Adrenal gland (tissue), 12 donors: ENCODE results near the gene ACSM5. TPM values are rescaled to one million over a fixed set of nuclear protein-coding genes. Genes with fewer than 3 reads are reported as not detected.

Experiments
- DNase-seq, 7 donors: peaks; one replicate each; pipeline ENCODE4 v3.0.0-alpha.2; 2019 to 2020
- H3K27ac ChIP-seq, 5 donors: fragments of 200-600 bp; sonication (generic) in 4 of 5; 1 replicate in 3 of 5; 2 replicates in 2 of 5; pipeline versions ENCODE4 v1.5.1 to v1.8.0; 2016 to 2020; ENCODE audit warnings: mild to moderate bottlenecking in 1 of 5
- H3K27me3 ChIP-seq: fragments of 200-600 bp; 2 replicates; pipeline ENCODE4 v1.8.0; 2021
- H3K36me3 ChIP-seq, 2 donors: fragments of 200-600 bp; replicated peaks in 1 of 2; 1 replicate in 1 of 2; 2 replicates in 1 of 2; pipeline versions ENCODE4 v1.5.1 to v1.8.0; 2018 to 2022
- H3K4me1 ChIP-seq, 2 donors: fragments of 200-600 bp; replicated peaks in 1 of 2; 1 replicate in 1 of 2; 2 replicates in 1 of 2; pipeline versions ENCODE4 v1.5.1 to v1.8.0; 2018 to 2021
- H3K4me3 ChIP-seq, 4 donors: fragments of 200-600 bp; sonication (generic) in 3 of 4; one replicate each; pipeline ENCODE4 v1.5.1; 2016 to 2018
- H3K9me3 ChIP-seq, 3 donors: fragments of 200-600 bp; sonication (generic) in 1 of 3; replicated peaks in 1 of 3; 1 replicate in 2 of 3; 2 replicates in 1 of 3; pipeline versions ENCODE4 v1.5.1 to v1.8.0; 2016 to 2021
- POLR2A ChIP-seq, 2 donors: fragments of 450-650 bp; IDR thresholded peaks; one replicate each; pipeline ENCODE4 v1.6.1; 2017; ENCODE audit warnings: antibody characterized with exemption in 2 of 2, mild to moderate bottlenecking in 2 of 2, moderate library complexity in 1 of 2
- WGBS, 4 donors: extraction: QIAGEN DNeasy Blood & Tissue Kit in 2 of 4; methylation state at CpG; one replicate each; pipeline versions ENCODE4 v1.1.5 to v1.1.7; 2013 to 2017; 5-methylcytosine and 5-hydroxymethylcytosine counted together
- intact Hi-C, 2 donors: fragments of 100-400 bp; cut with DNase I; formaldehyde crosslinking; loops; one replicate each; pipeline versions ENCODE4 v1.14.1 to v1.15.0; 2022 to 2023
- polyA plus RNA-seq, 3 donors: library from polyadenylated mRNA; stranded (reverse); fragments of 200-250 nt in 2 of 3; fragments of 350-450 nt in 1 of 3; fragmentation: Illumina TruSeq in 1 of 3; extraction: RNeasy Lipid Tissue Mini Kit (QIAGEN cat#74804) in 1 of 3; gene quantifications; one replicate each; pipeline ENCODE4 v1.2.3, GENCODE V29; 2013 to 2014
- total RNA-seq, 9 donors: library from RNA; depleted of rRNA in 4 of 9; stranded (reverse); fragments of >200 nt in 4 of 9; fragments of 120-200 nt in 1 of 9; fragmentation: NEBNext Ultra II Directional in 1 of 9; extraction: Animal tissue kit (Norgen Biotek cat#: 25700) in 1 of 9; gene quantifications; one replicate each; pipeline versions ENCODE4 v1.1.0 to v1.2.4, GENCODE V29; 2013 to 2023
- TF ChIP-seq, protein P1 (sequence below), 6 experiments: fragments of 450-650 bp in 4 of 6; fragments of 200-600 bp in 2 of 6; sonication (generic) in 1 of 6; IDR thresholded peaks; 1 replicate in 5 of 6; 2 replicates in 1 of 6; pipeline versions ENCODE4 v1.5.1 to v1.8.0; 2016 to 2021; ENCODE audit warnings: antibody characterized with exemption in 6 of 6, mild to moderate bottlenecking in 2 of 6, moderate library complexity in 1 of 6
- donor health status: healthy with polysubstance abuse.
- donor health status: Bipolar disorder and iron deficiency.
- donor health status: DM: yes; HTN: yes; CAD: no.
- donor health status: DM: no; HTN: no; CAD: no.
- donor health status: DM: no; HTN: no; CAD: no.
- donor health status: DM: yes; HTN: yes; CAD: no.

The ACSM5 gene
- total and polyA plus RNA-seq, 12 donors = 0.06 to 15.8 (median 6.3) TPM

DNA sequence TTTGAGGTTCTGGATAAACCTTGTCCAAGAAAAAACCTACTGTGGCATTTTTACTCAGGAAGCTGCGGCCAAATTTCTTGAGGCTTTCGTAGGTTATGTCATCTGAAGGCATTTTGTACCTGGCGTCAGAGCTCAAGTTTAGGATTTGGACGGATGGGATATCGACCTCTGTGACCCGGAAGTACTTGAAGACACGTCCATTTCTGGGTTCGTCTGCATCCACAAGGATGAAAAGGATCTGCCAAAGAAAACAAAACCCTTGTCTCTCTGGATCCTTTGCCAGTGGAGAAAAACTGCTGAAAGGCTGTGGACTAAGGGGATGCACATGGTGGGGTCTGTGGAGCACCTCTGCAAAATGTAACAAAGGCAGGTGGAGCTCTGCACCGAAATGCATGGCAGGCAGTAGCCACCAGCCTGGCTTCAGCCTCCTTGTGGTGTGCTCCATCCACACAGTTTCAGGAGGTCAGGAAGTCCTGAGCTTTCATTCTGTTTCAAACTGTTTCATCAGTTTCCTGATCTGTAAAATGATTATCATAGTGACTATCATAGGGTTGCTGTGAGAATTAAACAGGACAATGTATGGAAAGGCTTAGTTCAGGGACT, 39.8 kb upstream of the ACSM5 start:
- no peaks in the 10 kb centered on the region for H3K4me1 ChIP-seq
- DNase-seq = no peak
- no peaks in the 10 kb centered on the region for H3K9me3 ChIP-seq
- intact Hi-C loops = no loop called here
- no peaks in the 10 kb centered on the region for H3K27me3 ChIP-seq
- no peak for TF ChIP-seq POLR2A (IDR thresholded peaks at IDR 0.05)
- TF ChIP-seq, protein P1, sequence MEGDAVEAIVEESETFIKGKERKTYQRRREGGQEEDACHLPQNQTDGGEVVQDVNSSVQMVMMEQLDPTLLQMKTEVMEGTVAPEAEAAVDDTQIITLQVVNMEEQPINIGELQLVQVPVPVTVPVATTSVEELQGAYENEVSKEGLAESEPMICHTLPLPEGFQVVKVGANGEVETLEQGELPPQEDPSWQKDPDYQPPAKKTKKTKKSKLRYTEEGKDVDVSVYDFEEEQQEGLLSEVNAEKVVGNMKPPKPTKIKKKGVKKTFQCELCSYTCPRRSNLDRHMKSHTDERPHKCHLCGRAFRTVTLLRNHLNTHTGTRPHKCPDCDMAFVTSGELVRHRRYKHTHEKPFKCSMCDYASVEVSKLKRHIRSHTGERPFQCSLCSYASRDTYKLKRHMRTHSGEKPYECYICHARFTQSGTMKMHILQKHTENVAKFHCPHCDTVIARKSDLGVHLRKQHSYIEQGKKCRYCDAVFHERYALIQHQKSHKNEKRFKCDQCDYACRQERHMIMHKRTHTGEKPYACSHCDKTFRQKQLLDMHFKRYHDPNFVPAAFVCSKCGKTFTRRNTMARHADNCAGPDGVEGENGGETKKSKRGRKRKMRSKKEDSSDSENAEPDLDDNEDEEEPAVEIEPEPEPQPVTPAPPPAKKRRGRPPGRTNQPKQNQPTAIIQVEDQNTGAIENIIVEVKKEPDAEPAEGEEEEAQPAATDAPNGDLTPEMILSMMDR (IDR thresholded peaks at IDR 0.05) = no peak
- WGBS, 4 donors = 57 to 63% (median 58%) methylated on average over 8 to 9 of the region's 9 CpGs
- H3K4me3 ChIP-seq = no peak overlapping the region
- H3K27ac ChIP-seq = no peak overlapping the region
- H3K36me3 ChIP-seq = no peaks in the 10 kb centered on the region

DNA sequence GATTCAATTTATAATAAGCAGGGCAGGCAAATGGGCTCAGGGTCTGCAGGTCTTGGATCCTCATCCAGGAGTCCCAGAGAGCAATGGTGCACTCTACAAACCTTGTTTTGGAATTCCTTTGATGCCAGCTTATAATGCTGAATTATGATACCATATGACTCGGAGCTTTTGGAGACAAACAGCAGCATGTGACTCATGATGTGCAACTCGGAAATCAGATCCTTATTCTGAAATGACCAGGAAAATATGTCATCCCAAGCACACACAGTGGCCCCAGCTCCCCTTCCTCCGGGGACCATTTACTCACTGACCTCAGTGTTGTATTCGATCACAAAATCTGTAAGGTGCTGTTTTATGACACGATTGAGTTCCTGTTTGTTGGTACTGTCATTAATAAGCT, 36.6 kb upstream of the ACSM5 start:
- H3K9me3 ChIP-seq = no peaks in the 10 kb centered on the region
- no peak overlapping the region for H3K4me3 ChIP-seq
- no peak overlapping the region for H3K27ac ChIP-seq
- intact Hi-C loops = no loop called here
- 63 to 73% (median 71%) methylated on average over 4 to 5 of the region's 5 CpGs for WGBS, 4 donors
- H3K27me3 ChIP-seq = no peaks in the 10 kb centered on the region
- no peak for TF ChIP-seq POLR2A (IDR thresholded peaks at IDR 0.05)
- TF ChIP-seq, protein P1 (IDR thresholded peaks at IDR 0.05) = no peak
- H3K36me3 ChIP-seq = no peaks in the 10 kb centered on the region
- no peak for DNase-seq
- H3K4me1 ChIP-seq = no peaks in the 10 kb centered on the region

DNA sequence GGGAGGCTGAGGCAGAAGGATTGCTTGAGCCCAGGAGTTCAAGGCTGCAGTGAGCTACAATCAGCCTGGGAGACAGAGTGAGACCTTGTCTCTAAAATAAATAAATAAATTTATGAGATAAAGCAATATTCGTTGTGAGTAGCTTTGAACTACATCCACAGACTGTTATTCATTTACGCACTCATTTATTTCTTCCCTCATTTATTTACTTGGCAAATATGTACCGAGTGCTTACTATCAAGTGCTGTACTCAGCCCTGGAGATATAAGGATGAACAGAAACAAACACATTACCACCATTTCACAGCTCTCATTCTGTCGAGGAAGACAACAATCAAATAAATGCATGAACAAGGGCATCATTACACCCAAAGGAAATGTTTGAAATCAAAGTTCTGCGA, 32.2 kb upstream of the ACSM5 start:
- Histone ChIP-seq H3K4me3 (no peak overlapping the region), H3K36me3 (no peaks in the 10 kb centered on the region), H3K9me3 (no peaks in the 10 kb centered on the region), H3K27me3 (no peaks in the 10 kb centered on the region), H3K4me1 (no peaks in the 10 kb centered on the region), H3K27ac (no peak overlapping the region)
- 56 to 66% (median 59%) methylated on average over 5 of the region's 5 CpGs for WGBS, 4 donors
- no peak for DNase-seq
- intact Hi-C loops = no loop called here
- no peak for TF ChIP-seq POLR2A (IDR thresholded peaks at IDR 0.05)
- TF ChIP-seq, protein P1 (IDR thresholded peaks at IDR 0.05) = no peak

DNA sequence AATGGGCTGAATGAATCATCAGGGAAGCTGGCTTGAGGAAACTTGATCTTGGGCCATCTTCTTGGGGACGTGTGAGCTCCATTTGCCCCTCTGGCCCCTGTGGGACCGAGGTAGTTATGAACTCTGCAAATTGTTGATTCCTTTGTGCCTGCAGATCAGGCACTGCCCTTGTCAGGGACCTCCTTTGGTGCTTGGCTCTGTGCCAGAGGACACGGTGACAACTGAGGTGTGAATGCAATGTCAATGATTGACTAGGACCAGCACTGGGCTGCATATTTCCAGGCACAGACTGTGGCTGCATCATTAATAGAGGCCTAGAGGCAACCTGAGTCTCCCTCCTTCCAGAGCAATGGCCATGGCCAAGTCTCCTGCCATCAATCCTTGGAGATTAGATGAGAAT, 28.6 kb upstream of the ACSM5 start:
- intact Hi-C loops = loop anchor here (5.0 kb wide), 1 partner anchor 473 kb away; no protein-coding TSS in a partner anchor
- DNase-seq = no peak
- Histone ChIP-seq H3K9me3 (no peaks in the 10 kb centered on the region), H3K36me3 (no peaks in the 10 kb centered on the region), H3K27me3 (no peaks in the 10 kb centered on the region), H3K4me1 (peaks cover 0 to under 1% of the 10 kb centered on the region in 2 donors), H3K4me3 (no peak overlapping the region), H3K27ac (no peak overlapping the region)
- TF ChIP-seq, protein P1 (IDR thresholded peaks at IDR 0.05) = no peak
- no peak for TF ChIP-seq POLR2A (IDR thresholded peaks at IDR 0.05)
- WGBS, 4 donors = 47 to 61% (median 59%) methylated on average over 2 to 3 of the region's 3 CpGs
